NCI-H2227 (cell line): ENCODE results near the gene NDUFS2.
"Not testable (repeated sequence)": the region's sequence is repeated elsewhere in the genome, so short reads cannot be mapped to it uniquely, and the experiment has no call there.

Source experiments
- DNase-seq: peaks from one replicate; lab custom pipeline; 2025; ENCODE audit not compliant: unreplicated experiment; lab: John Stamatoyannopoulos, UW

Gene NDUFS2

DNA sequence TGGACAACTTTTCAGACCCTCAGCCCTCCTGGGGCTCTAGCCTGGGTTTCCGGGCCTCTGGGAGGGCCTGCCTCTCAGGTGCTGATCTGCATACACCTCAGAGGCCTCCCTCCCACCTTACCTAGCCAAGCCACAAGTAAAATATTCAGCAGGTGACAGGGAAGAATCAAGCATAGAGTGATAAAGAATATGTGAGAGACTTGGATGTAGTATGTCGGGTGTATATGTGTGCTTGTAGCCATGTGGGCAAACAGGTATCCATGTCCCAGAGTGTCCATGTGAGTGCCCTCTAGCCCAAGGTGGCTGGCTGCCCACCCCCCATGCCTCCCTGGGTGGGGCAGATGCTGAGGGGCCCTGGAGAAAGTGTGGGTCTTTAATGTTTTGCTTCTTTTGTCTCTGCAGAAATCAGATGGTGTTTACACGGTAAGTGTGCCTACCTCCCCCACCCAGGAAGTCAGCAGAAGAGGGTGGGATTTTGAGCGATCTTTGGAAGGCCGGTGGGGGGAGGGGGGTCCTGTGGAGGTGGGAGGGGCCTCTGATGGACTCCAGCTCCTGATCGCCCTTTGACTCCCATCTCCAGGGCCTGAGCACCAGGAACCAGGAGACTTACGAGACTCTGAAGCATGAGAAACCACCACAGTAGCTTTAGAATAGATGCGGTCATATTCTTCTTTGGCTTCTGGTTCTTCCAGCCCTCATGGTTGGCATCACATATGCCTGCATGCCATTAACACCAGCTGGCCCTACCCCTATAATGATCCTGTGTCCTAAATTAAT lies 16.3 kb downstream of the NDUFS2 start:
- no peak for DNase-seq

DNA sequence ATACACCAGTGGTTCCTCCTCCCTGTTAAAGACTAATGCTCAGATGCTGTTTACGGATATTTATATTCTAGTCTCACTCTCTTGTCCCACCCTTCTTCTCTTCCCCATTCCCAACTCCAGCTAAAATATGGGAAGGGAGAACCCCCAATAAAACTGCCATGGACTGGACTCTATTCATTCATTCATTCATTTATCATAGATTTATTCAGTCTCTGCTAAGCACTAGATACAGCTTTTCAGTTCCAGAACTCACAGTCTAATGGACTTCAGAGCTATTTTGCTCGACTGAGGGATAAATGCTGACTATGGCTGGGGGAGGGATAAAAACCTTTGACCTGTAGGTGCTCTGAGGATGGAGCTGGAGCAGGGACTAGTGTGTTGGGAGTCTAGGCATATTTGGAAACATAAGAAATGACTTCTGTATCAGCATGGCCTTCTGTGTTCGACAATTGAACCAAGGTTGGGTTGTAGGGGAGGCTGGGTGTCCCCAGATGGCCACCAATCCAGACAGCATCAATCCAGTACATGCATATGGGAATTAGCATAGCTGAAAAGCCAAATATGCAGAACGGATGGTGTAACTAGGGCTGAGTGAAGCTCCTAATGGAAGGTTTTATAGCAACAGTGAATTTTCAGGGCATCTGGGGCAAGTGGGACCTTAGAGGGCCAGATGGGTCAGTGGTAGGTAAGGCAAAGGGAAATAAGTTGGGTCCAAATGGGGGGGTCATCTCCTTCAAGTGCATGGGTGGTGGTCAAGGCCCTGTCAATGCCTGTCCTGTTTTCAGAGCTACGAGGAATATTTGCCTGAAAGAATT lies 17.1 kb downstream of the NDUFS2 start:
- DNase-seq: no peak

- no peak for DNase-seq
These were observed 17.8 kb downstream of the NDUFS2 start for GRCh38 chr1:161220002-161220401.

DNA sequence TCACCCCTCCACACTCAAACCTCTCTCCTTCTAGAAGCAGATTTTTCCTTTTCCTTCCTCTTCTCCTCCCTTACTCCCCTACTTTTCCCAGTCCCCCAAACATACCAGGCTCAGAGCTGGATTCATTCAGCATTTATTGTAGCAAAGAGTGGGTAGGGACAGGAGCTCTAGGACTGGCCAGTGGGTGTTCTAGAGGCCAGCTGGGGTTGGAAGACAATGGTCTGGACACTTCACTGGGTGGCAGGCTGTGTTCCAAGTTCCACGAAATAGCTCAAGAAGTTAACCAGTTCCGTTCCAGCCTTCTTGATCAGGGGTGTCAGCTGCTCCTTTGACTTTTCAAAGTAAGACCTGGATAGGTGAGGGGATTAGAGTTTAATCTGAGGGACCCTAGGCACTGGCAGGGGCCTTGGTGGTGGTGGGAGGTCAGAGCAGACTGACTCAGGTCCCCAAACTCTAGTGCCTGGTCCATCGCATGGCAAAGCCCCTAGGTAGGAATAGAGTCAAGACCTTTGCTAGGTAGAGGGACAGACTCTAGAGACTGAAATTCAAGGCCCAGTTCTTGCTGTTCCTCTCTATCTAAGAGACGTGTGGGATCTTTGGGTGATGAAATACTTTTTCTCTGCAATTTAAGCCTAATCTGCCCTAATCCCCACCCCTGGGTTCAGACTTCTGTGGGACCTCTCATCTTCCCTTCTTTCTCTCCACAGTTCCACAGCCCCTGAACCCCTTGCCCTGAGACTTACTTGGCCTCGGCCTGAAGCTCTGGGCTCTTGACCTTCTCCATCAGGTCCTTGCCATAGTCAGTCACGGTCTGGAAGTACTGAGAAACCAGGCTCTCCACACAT lies 20.2 kb downstream of the NDUFS2 start:
- no peak for DNase-seq

DNA sequence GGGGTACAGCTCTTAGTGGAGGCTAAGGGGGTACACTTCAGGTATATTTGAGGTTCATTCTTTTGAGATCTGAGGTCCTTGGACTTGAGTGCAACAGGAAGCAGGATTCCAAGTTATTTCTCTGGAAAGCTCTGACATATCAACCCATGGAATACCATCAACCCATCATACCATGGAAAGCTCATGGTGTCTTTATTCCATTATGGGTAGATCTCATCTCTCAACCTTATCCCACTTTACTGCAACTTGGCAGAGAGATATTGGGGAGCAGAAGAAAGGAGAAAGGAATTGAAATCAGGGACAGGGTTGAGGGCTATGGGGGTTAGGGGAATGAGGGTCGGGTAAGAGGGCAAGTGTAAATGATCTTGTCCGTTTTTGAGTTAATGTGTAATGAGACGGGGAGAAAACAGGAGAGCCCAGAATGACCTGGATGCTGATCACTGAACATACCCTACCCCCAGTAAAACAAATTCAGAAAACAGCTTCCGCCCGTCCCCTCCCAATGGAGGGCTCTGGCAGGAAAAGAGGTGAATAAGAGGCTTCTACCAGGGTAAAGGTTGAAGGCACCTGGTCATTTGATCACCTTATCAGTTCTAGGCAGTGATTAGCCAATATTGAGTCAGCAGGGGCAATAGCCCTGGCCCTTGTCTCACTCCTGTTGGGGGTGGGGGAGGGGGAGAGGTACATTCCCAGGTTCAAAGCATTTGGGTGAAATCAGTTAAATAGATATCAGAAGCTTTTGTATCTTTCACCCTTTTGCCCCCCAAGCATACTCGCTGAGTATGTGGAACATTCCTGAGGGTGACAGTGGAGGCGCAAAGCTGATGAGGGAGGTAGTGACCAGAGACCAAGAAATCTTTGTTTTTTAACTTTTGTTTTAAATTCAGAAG lies 21.9 kb downstream of the NDUFS2 start:
- DNase-seq: no peak

- DNase-seq: not testable (repeated sequence)
These were observed 22.5 kb downstream of the NDUFS2 start for GRCh38 chr1:161224695-161225087.

DNA sequence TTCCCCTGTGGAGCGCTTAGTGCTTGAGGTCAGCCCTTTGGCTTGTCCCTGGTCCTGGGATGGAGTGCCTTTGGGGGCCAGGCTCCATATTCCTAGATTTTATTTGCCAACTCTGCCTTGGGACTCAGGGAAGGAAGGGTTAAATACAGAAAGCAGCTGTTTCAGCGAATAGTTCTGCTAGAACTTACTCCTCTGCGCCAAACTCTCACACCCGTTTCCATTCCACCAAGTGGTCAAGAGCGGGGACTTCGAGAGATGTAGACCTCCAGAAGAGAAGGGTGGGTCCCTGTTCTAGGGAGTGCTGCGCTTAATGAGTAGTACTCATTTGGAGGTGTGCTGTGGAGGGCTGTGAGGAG lies 23.0 kb downstream of the NDUFS2 start:
- DNase-seq: no peak

DNA sequence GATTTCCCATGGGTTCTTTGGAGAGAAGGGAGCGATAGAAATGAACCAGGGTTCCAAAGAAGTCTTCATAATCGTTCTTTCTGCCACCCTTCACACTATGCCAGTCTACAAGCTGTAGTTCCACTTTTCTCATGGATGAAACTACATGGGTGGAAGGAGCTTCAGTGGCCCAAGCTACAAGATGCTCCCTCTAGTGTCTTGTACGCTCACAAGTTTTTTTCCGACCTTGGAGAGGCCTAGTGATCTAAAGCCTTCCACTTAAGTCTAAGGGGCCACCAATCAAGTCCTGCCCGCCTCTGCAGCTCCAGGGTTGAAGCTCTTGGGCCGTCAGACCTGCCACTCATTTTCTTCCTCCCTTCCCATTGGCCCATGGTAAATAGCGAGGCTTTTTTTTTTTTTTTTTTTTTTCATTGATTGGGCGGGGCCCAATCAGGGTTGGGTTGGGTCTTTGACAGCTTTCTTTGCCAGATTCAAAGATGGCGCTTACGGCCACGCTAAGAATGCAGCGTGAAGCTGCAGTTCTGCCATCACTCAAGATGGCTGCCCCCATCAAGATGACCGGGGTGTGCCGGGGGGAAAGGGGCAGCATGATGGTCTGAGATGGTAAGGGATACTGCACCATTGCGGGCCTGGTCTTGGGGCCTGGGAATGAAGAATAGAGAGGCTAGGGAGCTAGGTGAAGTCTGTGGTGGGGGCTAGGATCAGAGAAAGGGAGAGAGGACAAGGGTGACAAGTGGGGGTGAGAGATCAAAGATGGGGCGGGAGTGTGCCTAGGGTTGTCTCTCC lies 23.6 kb downstream of the NDUFS2 start, which contains the start of gene TOMM40L:
TSS of gene TOMM40L (plus strand) at position 527 of the 786 bp plus-strand sequence. CDS start 430 bp downstream, outside the sequence.
- peak; percentile 99 for DNase-seq

DNA sequence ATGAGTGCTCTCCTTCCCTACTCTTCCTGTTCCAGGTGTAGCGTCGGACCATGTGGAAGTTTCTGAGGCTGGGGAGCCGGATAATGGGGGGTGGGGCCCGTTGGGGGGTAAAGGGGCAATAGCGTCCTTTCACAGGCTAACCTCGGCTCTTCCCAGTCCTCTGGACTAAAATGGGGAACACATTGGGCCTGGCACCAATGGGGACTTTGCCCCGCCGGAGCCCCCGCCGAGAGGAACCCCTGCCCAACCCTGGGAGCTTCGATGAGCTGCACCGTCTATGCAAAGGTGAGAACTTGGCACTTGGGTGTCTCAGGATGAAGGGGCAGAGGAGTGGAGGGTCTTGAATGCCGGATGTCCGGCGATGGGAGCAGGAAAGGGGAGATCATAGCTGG lies 24.1 kb downstream of the NDUFS2 start:
- no peak for DNase-seq

GRCh38 chr1:161226759-161227158 lies 24.6 kb downstream of the NDUFS2 start:
- DNase-seq: no peak

DNA sequence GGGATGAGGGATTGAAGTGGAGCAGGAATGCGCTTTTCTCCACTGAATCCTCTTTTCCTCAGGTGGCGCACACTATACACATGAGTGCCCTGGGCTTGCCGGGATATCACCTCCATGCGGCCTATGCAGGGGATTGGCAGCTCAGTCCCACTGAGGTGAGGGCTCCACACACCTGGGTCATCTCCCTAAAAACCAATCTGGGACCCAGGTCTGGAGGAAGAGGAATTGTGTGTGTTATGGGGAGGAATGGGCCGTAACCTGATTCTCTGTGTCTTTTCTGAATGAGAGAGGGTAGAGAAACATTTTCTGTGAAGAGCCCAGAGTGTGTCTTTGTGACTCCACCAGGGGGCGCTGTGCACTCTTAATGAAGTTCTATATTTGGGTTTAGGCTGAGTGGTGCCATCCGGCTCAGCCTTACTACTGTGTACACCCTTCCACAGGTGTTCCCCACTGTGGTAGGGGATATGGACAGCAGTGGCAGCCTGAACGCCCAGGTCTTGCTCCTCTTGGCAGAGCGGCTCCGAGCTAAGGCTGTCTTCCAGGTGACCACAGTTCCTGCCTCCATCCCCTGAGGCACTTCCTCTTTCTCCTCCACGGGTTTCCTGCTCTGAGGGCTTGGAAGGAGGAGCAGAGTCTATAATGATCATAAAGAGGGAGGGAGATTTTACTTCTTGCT lies 25.2 kb downstream of the NDUFS2 start:
- peak; percentile 77 for DNase-seq

DNA sequence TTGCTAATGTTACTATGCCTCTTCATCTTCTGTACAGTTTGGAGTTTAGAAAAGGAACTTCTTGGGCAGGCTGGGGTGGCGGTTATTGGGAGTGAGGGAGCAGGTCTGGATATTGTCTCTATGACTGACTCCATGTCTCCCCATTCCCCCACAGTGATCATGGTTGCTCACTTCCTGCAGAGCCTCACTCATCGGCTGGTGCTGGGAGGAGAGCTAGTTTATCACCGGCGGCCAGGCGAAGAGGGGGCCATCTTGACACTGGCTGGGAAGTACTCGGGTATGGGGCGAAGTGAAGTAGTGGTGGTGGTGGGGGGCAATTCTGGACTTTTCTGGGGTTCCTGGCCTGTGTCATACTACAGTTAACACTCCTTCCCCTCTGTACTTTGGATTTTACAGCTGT lies 25.9 kb downstream of the NDUFS2 start:
- no peak for DNase-seq

- no peak for DNase-seq
These were observed 27.7 kb downstream of the NDUFS2 start for GRCh38 chr1:161229896-161230295.

DNA sequence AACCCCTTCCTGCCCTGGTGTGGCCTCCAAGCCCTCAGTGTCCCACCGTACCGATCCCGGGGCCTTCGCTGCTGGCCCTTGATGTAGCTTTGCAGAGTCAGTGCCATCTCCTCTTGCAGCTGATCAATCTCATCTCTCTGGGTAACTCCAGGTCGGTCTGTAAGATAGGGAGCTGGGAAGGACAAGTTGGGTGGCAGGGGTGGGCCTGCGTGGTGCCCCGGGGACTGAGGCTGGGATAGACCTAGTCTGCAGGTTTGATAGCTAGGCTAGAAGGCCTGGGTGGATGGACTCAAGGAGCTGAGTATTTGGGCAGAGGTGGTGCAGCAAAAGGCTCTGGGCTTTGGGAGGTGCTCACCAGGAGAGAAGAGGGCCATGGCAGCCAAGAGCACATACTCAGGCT lies 28.6 kb downstream of the NDUFS2 start:
- DNase-seq: no peak

DNA sequence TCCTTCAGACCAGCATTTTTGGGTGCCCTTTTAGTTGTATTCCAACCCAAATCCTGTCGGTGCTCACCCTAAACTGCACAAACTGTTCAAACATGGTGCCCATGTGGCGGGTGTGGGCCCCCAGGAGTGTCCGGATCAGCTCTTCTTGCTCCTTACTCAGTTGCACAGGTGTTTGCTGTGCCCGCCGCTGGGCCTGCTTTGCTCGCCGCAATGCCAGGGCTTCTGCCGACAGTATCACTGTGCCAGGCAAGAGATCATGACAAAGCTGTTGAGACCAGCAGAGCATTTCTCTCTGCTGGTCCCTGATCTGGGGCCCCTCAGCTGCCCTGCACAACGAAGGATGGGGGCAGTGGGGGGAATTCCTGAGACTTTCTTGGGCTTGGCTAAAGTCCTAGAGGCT lies 30.9 kb downstream of the NDUFS2 start:
- DNase-seq: no peak

DNA sequence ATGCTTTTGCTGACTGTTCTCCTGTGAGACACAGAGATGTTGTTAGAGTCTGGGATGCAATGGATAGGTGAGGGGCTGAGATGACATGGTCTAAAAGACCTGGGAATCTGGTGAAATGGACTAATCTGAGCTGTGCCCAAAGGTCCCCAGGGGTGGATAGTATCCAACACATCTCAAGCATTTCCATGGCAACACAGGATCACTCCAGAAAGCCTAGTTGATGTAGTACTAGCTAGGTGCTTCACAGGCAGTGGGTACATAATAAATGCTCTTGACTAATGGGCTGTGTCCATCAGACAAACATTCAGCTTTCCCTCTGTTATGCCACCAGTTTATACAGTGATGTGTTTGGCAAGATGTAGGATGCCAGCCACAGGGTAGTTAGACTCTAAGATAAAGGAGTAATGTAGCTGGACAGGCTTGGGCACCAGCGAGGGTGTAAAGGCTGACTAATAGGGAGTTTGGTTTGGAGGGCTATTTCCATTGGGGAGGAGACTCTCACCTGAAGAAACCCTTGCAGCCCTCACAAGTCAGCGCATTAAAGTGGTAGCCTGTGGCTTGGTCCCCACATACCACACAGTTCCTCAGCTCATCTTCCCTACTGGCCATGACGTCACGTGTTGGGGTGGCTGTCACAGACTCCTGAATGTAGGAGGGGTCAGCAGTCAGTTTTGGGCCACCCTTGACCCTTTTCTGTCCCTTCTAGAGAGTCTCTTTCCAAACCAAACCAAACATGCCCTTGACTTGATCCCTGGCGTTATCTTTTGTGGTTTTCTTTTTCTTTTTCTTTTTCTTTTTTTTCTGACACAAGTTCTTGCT lies 34.0 kb downstream of the NDUFS2 start:
- no peak for DNase-seq

DNA sequence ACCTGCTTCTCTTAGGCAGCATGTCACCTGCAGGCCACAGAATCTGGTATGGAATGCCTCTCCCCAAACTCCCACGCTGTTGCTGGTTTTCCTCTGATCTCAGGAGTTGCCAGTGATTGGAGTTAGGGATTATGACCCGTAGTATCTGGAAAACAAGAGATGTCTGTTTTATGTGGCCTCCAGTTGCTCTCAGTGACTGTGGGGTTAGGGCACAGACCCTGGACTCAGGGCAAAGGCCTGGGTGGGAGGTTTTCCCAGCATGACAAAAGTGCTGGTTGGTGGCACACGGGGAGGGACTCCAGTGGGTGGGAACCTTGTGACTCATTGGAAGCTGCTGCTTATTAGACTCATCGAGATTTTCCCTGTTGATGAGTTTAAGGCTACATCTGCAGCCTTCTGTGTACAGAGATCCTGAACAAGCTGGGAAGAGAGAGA lies 35.9 kb downstream of the NDUFS2 start, which contains the start of gene NR1I3:
TSS of gene NR1I3 (minus strand) at position 165 of the 435 bp plus-strand sequence. CDS start 1,638 bp downstream, outside the sequence.
- DNase-seq: no peak

DNA sequence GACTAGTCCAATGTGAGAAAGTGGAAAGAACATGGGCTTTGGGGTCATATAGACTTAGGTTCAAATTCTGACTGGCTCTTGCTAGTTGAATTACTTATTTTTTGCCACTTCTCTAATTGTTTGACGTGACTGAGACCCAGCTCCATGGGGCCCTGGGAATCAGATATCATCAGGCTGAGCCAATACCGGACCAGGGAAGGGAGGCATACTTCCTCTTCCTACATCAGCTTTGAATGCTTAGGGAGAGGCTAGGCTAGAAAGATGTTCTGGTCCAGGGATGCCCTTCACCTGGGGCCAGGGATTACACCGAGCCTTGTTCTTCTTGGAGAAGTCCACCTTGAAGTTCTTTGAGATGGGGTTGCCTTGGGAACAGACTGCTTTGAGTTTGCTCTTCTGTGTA lies 39.5 kb downstream of the NDUFS2 start:
- no peak for DNase-seq
